H1 (cell line): ENCODE results near the gene VAPB.

Experiments used
- CHD1 ChIP-seq: IDR thresholded peaks from 2 replicates; pipeline ENCODE4 v1.6.1; 2012; ENCODE audit warnings: low read depth, low read length, improper control_type of control experiment
- EP300 ChIP-seq, 2 experiments: IDR thresholded peaks; 1 replicate in 1 of 2; 2 replicates in 1 of 2; pipeline ENCODE4 v1.6.1; 2011 to 2012; ENCODE audit warnings: low read depth in 2 of 2, low read length in 2 of 2, mild to moderate bottlenecking in 2 of 2, borderline replicate concordance in 1 of 2, inconsistent platforms in 1 of 2, moderate library complexity in 1 of 2
- EZH2 ChIP-seq: fragments of 200-600 bp; sonication (generic); IDR thresholded peaks from 2 replicates; pipeline ENCODE4 v1.7.1; 2012; ENCODE audit warnings: low read depth, mild to moderate bottlenecking, moderate library complexity, low read length, inconsistent platforms; ENCODE audit not compliant: severe bottlenecking
- NANOG ChIP-seq: IDR thresholded peaks from 2 replicates; pipeline ENCODE4 v1.6.1; 2011; ENCODE audit warnings: low read length, low read depth, mild to moderate bottlenecking, inconsistent platforms; ENCODE audit not compliant: insufficient read depth, poor library complexity, severe bottlenecking
- POLR2A ChIP-seq, 2 experiments: IDR thresholded peaks; 1 replicate in 1 of 2; 2 replicates in 1 of 2; pipeline ENCODE4 v1.6.1; 2011; ENCODE audit warnings: low read depth in 2 of 2, low read length in 2 of 2, mild to moderate bottlenecking in 2 of 2; ENCODE audit errors: control extremely low read depth in 1 of 2
- POLR2AphosphoS5 ChIP-seq: IDR thresholded peaks from 2 replicates; pipeline ENCODE4 v1.6.1; 2011; ENCODE audit warnings: low read depth, low read length
- SIRT6 ChIP-seq: IDR thresholded peaks from one replicate; pipeline ENCODE4 v1.7.1; 2012; ENCODE audit warnings: low read length, inconsistent platforms
- SP2 ChIP-seq: IDR thresholded peaks from 2 replicates; pipeline ENCODE4 v1.6.1; 2012; ENCODE audit warnings: mild to moderate bottlenecking, low read length, inconsistent platforms
- TEAD4 ChIP-seq: IDR thresholded peaks from 2 replicates; pipeline ENCODE4 v1.6.1; 2012; ENCODE audit warnings: low read depth, low read length, inconsistent platforms, mixed read lengths
- TF ChIP-seq, protein P1 (sequence below), 3 experiments: IDR thresholded peaks; 1 replicate in 2 of 3; 2 replicates in 1 of 3; pipeline versions ENCODE4 v1.5.1 to v1.6.1; 2011; ENCODE audit warnings: low read length in 3 of 3, mild to moderate bottlenecking in 3 of 3, inconsistent platforms in 2 of 3, low read depth in 1 of 3, moderate library complexity in 1 of 3; ENCODE audit not compliant: insufficient read depth in 1 of 3; ENCODE audit errors: control extremely low read depth in 1 of 3

DNA sequence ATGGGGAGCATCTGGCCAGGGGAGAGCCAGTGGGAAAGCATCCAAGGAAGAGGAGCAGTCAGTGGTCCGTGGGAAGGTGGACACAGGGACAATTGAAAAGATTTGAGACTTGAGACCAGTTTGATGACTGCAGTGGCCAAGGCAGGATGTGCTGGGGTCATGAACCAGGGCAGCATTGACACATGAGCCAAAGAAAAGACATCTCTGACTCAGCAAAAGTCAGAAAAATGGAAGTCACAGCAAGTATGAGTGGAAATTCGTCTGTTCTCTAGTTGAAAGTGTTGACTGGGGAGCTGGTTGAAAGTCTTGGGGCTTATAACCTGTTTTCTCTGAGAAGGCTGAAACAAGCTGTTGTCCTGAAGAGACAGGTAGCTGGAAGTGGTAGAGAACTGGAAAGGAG lies 48.2 kb upstream of the VAPB start:
- no peak for TF ChIP-seq NANOG
- no peak for TF ChIP-seq CHD1
- TF ChIP-seq, protein P1, sequence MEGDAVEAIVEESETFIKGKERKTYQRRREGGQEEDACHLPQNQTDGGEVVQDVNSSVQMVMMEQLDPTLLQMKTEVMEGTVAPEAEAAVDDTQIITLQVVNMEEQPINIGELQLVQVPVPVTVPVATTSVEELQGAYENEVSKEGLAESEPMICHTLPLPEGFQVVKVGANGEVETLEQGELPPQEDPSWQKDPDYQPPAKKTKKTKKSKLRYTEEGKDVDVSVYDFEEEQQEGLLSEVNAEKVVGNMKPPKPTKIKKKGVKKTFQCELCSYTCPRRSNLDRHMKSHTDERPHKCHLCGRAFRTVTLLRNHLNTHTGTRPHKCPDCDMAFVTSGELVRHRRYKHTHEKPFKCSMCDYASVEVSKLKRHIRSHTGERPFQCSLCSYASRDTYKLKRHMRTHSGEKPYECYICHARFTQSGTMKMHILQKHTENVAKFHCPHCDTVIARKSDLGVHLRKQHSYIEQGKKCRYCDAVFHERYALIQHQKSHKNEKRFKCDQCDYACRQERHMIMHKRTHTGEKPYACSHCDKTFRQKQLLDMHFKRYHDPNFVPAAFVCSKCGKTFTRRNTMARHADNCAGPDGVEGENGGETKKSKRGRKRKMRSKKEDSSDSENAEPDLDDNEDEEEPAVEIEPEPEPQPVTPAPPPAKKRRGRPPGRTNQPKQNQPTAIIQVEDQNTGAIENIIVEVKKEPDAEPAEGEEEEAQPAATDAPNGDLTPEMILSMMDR (IDR thresholded peaks at IDR 0.05; ENCODE audit: control extremely low read depth in 1 of 3, insufficient read depth in 1 of 3, low read depth in 1 of 3, low read length in 3 of 3): no peak
- no peak for TF ChIP-seq POLR2A (IDR thresholded peaks at IDR 0.05; ENCODE audit: control extremely low read depth in 1 of 2, low read depth in 2 of 2, low read length in 2 of 2)
- no peak for TF ChIP-seq POLR2AphosphoS5
- no peak for TF ChIP-seq EP300 (IDR thresholded peaks at IDR 0.05; ENCODE audit: borderline replicate concordance in 1 of 2, low read depth in 2 of 2, low read length in 2 of 2)
- TF ChIP-seq SIRT6: no peak
- no peak for TF ChIP-seq TEAD4
- no peak for TF ChIP-seq SP2
- no peak for TF ChIP-seq EZH2
